WTC11 (cell line): ENCODE measurements around the gene FCHSD2. TPM values are rescaled to one million over a fixed set of nuclear protein-coding genes. Genes with fewer than 3 reads are reported as not detected.

ENCODE experiments used
- IRF2 ChIP-seq: sonication (generic); formaldehyde crosslinking; IDR thresholded peaks from 2 replicates; pipeline ENCODE4 v1.8.0; 2022; ENCODE audit warnings: low read depth, missing genetic modification reagents, borderline replicate concordance
- KAT7 ChIP-seq: sonication (generic); formaldehyde crosslinking; IDR thresholded peaks from 2 replicates; pipeline ENCODE4 v1.8.1; 2023; ENCODE audit warnings: missing genetic modification reagents, mild to moderate bottlenecking, borderline replicate concordance
- MXD4 ChIP-seq: fragments of 250-450 bp; sonication (Bioruptor Pico); IDR thresholded peaks from 2 replicates; pipeline ENCODE4 v1.8.0; 2021; ENCODE audit warnings: mild to moderate bottlenecking, moderate library complexity, borderline replicate concordance
- NFYB ChIP-seq: sonication (generic); formaldehyde crosslinking; conservative IDR thresholded peaks from 2 replicates; pipeline ENCODE4 v1.8.0; 2022; ENCODE audit warnings: low read depth, missing genetic modification reagents
- NR3C1 ChIP-seq: sonication (generic); formaldehyde crosslinking; conservative IDR thresholded peaks from 2 replicates; pipeline ENCODE4 v1.8.1; 2023; ENCODE audit warnings: low read depth, mild to moderate bottlenecking, missing genetic modification reagents
- TEAD1 ChIP-seq: sonication (generic); formaldehyde crosslinking; IDR thresholded peaks from 2 replicates; pipeline ENCODE4 v1.8.0; 2022; ENCODE audit warnings: mild to moderate bottlenecking, missing genetic modification reagents
- ZNF121 ChIP-seq: sonication (generic); formaldehyde crosslinking; IDR thresholded peaks from 2 replicates; pipeline ENCODE4 v1.8.0; 2023; ENCODE audit warnings: missing genetic modification reagents
- total RNA-seq: library from RNA; stranded (reverse); gene quantifications from 3 replicates; pipeline ENCODE4 v1.2.3, GENCODE V29; 2021
- TF ChIP-seq, protein P1 (sequence below): sonication (generic); formaldehyde crosslinking; IDR thresholded peaks from 2 replicates; pipeline ENCODE4 v1.8.0; 2022; ENCODE audit warnings: missing genetic modification reagents
- TF ChIP-seq, protein P2 (sequence below): sonication (generic); formaldehyde crosslinking; IDR thresholded peaks from 2 replicates; pipeline ENCODE4 v1.8.1; 2023; ENCODE audit warnings: mild to moderate bottlenecking, missing genetic modification reagents
- TF ChIP-seq, protein P3 (sequence below): fragments of 250-450 bp; sonication (Bioruptor Pico); IDR thresholded peaks from 2 replicates; pipeline ENCODE4 v1.9.0; 2021; ENCODE audit warnings: mild to moderate bottlenecking
- TF ChIP-seq, protein P4 (sequence below): sonication (generic); formaldehyde crosslinking; IDR thresholded peaks from 2 replicates; pipeline ENCODE4 v1.8.1; 2023; ENCODE audit warnings: mild to moderate bottlenecking, missing genetic modification reagents, moderate library complexity
- TF ChIP-seq, protein P5 (sequence below): sonication (generic); formaldehyde crosslinking; IDR thresholded peaks from 2 replicates; pipeline ENCODE4 v1.8.1; 2022; ENCODE audit warnings: low read depth, mild to moderate bottlenecking, moderate library complexity, missing genetic modification reagents, borderline replicate concordance
- TF ChIP-seq, protein P6 (sequence below): sonication (generic); formaldehyde crosslinking; IDR thresholded peaks from 2 replicates; pipeline ENCODE4 v1.8.1; 2023; ENCODE audit warnings: mild to moderate bottlenecking, missing genetic modification reagents, borderline replicate concordance

Gene FCHSD2
- total RNA-seq, 1 experiment from 2014 or later, result 10.1 TPM

DNA sequence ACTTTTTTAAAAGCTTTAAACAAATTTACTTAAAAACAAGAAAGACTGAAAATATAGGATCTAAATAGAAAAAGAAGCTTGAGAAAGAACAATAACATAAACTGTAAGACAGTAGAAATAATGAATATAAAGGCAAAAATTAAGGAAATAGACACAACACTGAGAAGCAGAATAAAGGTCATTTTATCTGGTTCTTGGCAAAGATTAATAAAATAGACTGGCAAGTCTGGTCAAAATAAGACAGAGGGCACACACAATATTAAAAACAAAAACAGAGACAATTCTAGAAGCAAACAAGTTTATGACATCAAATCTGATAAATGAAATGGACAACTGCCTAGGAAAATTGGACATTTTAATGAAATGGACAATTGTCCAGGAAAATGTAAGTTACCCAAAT, 222.1 kb downstream of the FCHSD2 start (continued):
- TF ChIP-seq, protein P1, sequence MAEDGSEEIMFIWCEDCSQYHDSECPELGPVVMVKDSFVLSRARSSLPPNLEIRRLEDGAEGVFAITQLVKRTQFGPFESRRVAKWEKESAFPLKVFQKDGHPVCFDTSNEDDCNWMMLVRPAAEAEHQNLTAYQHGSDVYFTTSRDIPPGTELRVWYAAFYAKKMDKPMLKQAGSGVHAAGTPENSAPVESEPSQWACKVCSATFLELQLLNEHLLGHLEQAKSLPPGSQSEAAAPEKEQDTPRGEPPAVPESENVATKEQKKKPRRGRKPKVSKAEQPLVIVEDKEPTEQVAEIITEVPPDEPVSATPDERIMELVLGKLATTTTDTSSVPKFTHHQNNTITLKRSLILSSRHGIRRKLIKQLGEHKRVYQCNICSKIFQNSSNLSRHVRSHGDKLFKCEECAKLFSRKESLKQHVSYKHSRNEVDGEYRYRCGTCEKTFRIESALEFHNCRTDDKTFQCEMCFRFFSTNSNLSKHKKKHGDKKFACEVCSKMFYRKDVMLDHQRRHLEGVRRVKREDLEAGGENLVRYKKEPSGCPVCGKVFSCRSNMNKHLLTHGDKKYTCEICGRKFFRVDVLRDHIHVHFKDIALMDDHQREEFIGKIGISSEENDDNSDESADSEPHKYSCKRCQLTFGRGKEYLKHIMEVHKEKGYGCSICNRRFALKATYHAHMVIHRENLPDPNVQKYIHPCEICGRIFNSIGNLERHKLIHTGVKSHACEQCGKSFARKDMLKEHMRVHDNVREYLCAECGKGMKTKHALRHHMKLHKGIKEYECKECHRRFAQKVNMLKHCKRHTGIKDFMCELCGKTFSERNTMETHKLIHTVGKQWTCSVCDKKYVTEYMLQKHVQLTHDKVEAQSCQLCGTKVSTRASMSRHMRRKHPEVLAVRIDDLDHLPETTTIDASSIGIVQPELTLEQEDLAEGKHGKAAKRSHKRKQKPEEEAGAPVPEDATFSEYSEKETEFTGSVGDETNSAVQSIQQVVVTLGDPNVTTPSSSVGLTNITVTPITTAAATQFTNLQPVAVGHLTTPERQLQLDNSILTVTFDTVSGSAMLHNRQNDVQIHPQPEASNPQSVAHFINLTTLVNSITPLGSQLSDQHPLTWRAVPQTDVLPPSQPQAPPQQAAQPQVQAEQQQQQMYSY (CRISPR knock-in tag), result no peak
- TF ChIP-seq TEAD1 (CRISPR knock-in tag) (no peak), KAT7 (CRISPR knock-in tag) (no peak), IRF2 (CRISPR knock-in tag) (no peak), NFYB (no peak), NR3C1 (CRISPR knock-in tag) (no peak), ZNF121 (CRISPR knock-in tag) (no peak), MXD4 (CRISPR knock-in tag) (no peak)
- TF ChIP-seq, protein P2, sequence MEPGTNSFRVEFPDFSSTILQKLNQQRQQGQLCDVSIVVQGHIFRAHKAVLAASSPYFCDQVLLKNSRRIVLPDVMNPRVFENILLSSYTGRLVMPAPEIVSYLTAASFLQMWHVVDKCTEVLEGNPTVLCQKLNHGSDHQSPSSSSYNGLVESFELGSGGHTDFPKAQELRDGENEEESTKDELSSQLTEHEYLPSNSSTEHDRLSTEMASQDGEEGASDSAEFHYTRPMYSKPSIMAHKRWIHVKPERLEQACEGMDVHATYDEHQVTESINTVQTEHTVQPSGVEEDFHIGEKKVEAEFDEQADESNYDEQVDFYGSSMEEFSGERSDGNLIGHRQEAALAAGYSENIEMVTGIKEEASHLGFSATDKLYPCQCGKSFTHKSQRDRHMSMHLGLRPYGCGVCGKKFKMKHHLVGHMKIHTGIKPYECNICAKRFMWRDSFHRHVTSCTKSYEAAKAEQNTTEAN (CRISPR knock-in tag), result no peak
- TF ChIP-seq, protein P3, sequence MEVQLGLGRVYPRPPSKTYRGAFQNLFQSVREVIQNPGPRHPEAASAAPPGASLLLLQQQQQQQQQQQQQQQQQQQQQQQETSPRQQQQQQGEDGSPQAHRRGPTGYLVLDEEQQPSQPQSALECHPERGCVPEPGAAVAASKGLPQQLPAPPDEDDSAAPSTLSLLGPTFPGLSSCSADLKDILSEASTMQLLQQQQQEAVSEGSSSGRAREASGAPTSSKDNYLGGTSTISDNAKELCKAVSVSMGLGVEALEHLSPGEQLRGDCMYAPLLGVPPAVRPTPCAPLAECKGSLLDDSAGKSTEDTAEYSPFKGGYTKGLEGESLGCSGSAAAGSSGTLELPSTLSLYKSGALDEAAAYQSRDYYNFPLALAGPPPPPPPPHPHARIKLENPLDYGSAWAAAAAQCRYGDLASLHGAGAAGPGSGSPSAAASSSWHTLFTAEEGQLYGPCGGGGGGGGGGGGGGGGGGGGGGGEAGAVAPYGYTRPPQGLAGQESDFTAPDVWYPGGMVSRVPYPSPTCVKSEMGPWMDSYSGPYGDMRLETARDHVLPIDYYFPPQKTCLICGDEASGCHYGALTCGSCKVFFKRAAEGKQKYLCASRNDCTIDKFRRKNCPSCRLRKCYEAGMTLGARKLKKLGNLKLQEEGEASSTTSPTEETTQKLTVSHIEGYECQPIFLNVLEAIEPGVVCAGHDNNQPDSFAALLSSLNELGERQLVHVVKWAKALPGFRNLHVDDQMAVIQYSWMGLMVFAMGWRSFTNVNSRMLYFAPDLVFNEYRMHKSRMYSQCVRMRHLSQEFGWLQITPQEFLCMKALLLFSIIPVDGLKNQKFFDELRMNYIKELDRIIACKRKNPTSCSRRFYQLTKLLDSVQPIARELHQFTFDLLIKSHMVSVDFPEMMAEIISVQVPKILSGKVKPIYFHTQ (CRISPR knock-in tag), result no peak
- TF ChIP-seq, protein P4, sequence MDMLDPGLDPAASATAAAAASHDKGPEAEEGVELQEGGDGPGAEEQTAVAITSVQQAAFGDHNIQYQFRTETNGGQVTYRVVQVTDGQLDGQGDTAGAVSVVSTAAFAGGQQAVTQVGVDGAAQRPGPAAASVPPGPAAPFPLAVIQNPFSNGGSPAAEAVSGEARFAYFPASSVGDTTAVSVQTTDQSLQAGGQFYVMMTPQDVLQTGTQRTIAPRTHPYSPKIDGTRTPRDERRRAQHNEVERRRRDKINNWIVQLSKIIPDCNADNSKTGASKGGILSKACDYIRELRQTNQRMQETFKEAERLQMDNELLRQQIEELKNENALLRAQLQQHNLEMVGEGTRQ (CRISPR knock-in tag), result no peak
- TF ChIP-seq, protein P5, sequence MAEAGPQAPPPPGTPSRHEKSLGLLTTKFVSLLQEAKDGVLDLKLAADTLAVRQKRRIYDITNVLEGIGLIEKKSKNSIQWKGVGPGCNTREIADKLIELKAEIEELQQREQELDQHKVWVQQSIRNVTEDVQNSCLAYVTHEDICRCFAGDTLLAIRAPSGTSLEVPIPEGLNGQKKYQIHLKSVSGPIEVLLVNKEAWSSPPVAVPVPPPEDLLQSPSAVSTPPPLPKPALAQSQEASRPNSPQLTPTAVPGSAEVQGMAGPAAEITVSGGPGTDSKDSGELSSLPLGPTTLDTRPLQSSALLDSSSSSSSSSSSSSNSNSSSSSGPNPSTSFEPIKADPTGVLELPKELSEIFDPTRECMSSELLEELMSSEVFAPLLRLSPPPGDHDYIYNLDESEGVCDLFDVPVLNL (CRISPR knock-in tag), result no peak
- TF ChIP-seq, protein P6, sequence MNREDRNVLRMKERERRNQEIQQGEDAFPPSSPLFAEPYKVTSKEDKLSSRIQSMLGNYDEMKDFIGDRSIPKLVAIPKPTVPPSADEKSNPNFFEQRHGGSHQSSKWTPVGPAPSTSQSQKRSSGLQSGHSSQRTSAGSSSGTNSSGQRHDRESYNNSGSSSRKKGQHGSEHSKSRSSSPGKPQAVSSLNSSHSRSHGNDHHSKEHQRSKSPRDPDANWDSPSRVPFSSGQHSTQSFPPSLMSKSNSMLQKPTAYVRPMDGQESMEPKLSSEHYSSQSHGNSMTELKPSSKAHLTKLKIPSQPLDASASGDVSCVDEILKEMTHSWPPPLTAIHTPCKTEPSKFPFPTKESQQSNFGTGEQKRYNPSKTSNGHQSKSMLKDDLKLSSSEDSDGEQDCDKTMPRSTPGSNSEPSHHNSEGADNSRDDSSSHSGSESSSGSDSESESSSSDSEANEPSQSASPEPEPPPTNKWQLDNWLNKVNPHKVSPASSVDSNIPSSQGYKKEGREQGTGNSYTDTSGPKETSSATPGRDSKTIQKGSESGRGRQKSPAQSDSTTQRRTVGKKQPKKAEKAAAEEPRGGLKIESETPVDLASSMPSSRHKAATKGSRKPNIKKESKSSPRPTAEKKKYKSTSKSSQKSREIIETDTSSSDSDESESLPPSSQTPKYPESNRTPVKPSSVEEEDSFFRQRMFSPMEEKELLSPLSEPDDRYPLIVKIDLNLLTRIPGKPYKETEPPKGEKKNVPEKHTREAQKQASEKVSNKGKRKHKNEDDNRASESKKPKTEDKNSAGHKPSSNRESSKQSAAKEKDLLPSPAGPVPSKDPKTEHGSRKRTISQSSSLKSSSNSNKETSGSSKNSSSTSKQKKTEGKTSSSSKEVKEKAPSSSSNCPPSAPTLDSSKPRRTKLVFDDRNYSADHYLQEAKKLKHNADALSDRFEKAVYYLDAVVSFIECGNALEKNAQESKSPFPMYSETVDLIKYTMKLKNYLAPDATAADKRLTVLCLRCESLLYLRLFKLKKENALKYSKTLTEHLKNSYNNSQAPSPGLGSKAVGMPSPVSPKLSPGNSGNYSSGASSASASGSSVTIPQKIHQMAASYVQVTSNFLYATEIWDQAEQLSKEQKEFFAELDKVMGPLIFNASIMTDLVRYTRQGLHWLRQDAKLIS (CRISPR knock-in tag), result no peak
